Measurements from ENCODE around the gene GRID2IP. TPM values are rescaled to one million over a fixed set of nuclear protein-coding genes. Genes with fewer than 3 reads are reported as not detected.
"Not testable (repeated sequence)": the region's sequence is repeated elsewhere in the genome, so short reads cannot be mapped to it uniquely, and the experiment has no call there.

The GRID2IP gene
- total RNA-seq, 3 donors from 2014 or later: 0.41 to 1.0 (median 0.58) TPM

DNA sequence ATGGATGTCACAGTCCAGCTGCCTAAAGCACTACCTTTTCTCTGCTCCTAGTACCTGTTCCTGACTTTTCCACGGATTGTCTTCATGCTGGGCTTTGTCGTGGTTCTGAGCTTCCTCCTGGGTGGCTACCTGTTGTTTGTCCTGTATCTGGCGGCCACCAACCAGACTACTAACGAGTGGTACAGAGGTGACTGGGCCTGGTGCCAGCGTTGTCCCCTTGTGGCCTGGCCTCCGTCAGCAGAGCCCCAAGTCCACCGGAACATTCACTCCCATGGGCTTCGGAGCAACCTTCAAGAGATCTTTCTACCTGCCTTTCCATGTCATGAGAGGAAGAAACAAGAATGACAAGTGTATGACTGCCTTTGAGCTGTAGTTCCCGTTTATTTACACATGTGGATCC is 37.3 kb upstream of the GRID2IP start:
- TF ChIP-seq, protein P1, sequence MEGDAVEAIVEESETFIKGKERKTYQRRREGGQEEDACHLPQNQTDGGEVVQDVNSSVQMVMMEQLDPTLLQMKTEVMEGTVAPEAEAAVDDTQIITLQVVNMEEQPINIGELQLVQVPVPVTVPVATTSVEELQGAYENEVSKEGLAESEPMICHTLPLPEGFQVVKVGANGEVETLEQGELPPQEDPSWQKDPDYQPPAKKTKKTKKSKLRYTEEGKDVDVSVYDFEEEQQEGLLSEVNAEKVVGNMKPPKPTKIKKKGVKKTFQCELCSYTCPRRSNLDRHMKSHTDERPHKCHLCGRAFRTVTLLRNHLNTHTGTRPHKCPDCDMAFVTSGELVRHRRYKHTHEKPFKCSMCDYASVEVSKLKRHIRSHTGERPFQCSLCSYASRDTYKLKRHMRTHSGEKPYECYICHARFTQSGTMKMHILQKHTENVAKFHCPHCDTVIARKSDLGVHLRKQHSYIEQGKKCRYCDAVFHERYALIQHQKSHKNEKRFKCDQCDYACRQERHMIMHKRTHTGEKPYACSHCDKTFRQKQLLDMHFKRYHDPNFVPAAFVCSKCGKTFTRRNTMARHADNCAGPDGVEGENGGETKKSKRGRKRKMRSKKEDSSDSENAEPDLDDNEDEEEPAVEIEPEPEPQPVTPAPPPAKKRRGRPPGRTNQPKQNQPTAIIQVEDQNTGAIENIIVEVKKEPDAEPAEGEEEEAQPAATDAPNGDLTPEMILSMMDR (IDR thresholded peaks at IDR 0.05): no peak
- intact Hi-C loops (cut with DNase I, micrococcal nuclease): no loop called here
- H3K4me3 ChIP-seq: no peak overlapping the region
- H3K9me3 ChIP-seq: no peaks in the 10 kb centered on the region
- no peaks in the 10 kb centered on the region for H3K36me3 ChIP-seq (ENCODE audit: low read depth)
- peaks cover 8% of the 10 kb centered on the region for H3K4me1 ChIP-seq (ENCODE audit: low read depth)
- ATAC-seq (no peak), DNase-seq (peak in 1 of 3 donors; percentile 39)

- H3K36me3 ChIP-seq (ENCODE audit: low read depth); intact Hi-C loops (cut with DNase I, micrococcal nuclease); H3K4me1 ChIP-seq (ENCODE audit: low read depth); ATAC-seq; H3K9me3 ChIP-seq; H3K4me3 ChIP-seq: not testable (repeated sequence)
- DNase-seq: peak in 1 of 3 donors; percentile 2
Observed at GRCh38 chr7:6585746-6586432, 34.6 kb upstream of the GRID2IP start.

DNA sequence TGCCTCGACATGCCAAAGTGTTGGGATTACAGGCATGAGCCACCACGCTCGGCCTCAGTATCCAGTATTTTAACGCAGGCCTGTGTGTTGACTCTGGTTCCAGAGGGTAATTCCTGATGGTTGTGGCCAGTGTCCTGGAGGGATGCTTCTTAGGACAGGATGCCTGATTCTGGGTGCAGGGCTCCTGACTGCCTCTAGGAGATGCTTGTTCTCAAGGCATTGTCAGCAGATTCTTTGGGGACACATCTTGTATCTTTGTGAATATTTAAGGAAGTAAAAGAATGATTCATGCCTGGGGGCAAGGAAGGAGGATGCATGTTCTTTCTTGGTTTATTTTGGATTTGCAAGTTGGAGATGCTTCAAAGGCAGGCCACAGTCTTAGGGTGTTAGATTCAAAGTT is 28.2 kb upstream of the GRID2IP start:
- TF ChIP-seq, protein P1 (IDR thresholded peaks at IDR 0.05): no peak
- Histone ChIP-seq H3K4me1 (ENCODE audit: low read depth) (peaks cover 4% of the 10 kb centered on the region), H3K9me3 (no peaks in the 10 kb centered on the region), H3K36me3 (ENCODE audit: low read depth) (peaks cover 5% of the 10 kb centered on the region), H3K4me3 (no peak overlapping the region)
- DNase-seq (peak in 1 of 3 donors; percentile 1), ATAC-seq (no peak)
- intact Hi-C loops (cut with DNase I, micrococcal nuclease): no loop called here

GRCh38 chr7:6578114-6579084 is 27.1 kb upstream of the GRID2IP start:
- TF ChIP-seq, protein P1 (IDR thresholded peaks at IDR 0.05): no peak
- Histone ChIP-seq H3K9me3 (no peaks in the 10 kb centered on the region), H3K4me3 (no peak overlapping the region), H3K4me1 (ENCODE audit: low read depth) (peaks cover 4% of the 10 kb centered on the region), H3K36me3 (ENCODE audit: low read depth) (peaks cover 5% of the 10 kb centered on the region)
- intact Hi-C loops (cut with DNase I, micrococcal nuclease): no loop called here
- peak in 2 of 3 donors; percentile 34 to 54 for DNase-seq
- ATAC-seq: no peak

DNA sequence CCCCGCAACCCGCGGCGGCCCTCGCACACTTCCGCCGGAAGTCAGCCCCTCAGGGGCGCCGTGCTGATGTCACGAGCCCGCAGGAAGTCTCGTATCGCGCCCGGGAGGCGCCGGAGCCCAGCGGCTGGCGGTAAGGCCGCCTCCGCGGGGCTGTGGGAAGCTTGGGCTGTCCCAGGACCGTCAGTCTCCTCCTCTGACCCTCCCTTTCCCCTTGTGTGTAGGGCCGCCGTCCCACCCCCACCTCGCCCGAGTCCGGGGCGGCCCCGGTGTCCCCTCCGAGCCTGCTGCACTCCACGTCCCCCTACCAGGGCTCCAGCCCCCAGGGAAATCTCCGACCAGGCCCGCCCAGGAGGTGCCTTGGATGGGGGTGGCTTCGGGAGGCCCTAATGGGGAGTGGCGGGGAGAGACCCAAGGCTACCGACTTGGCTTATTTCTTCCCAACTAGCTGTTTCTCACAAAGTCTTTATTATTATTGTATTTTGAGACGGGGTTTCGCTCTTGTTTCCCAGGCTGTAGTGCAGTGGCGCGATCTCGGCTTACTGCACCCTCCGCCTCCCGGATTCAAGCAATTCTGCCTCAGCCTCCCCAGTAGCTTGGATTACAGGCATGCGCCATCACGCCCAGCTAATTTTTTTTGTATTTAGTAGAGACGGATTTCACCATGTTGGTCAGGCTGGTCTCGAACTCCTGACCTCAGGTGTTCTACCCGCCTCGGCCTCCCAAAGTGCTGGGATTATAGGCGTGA is 26.3 kb upstream of the GRID2IP start, which contains the start of gene ZDHHC4:
Gene ZDHHC4, plus strand, starts transcription at position 86 of the 745 bp plus-strand sequence. CDS start 3,108 bp downstream, outside the sequence.
- H3K4me3 ChIP-seq: peak within 1 kb of the TSS; percentile 44
- intact Hi-C loops (cut with DNase I, micrococcal nuclease): no loop called here
- H3K4me1 ChIP-seq (ENCODE audit: low read depth): peaks cover 4% of the 10 kb centered on the region
- DNase-seq: peak; percentile 89 to 94 (median 92)
- no peaks in the 10 kb centered on the region for H3K9me3 ChIP-seq
- peaks cover 5% of the 10 kb centered on the region for H3K36me3 ChIP-seq (ENCODE audit: low read depth)
- ATAC-seq: peak; percentile 99
- TF ChIP-seq, protein P1 (IDR thresholded peaks at IDR 0.05): no peak

DNA sequence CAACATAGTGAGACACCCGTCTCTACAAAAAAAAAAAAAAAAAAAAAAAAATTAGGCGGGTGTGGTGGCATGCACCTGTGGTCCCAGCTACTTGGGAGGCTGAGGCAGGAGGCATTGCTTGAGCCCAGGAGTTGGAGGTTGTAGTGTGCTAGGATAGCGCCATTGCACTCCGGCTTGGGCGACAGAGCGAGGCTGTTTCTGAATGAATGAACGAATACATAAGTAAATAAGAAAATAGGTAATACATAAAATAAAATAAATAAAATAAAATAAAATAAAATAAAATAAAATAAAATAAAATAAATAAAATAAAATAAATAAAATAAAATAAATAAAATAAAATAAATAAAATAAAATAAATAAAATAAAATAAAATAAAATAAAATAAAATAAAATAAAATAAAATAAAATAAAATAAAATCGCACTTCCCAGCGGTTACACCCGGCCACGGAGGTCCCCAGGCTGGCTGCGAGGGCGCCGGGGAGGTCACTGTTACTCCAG is 25.7 kb upstream of the GRID2IP start:
- H3K4me1 ChIP-seq (ENCODE audit: low read depth); H3K9me3 ChIP-seq; H3K36me3 ChIP-seq (ENCODE audit: low read depth); intact Hi-C loops (cut with DNase I, micrococcal nuclease); ATAC-seq: not testable (repeated sequence)
- DNase-seq: peak in 2 of 3 donors; percentile 27 to 46
- H3K4me3 ChIP-seq: peak overlapping the region; percentile 44

Data from mucosa of descending colon (tissue), 3 donors.